ENCODE data around the gene DOLK. TPM values are rescaled to one million over a fixed set of nuclear protein-coding genes. Genes with fewer than 3 reads are reported as not detected.

Gene DOLK
- total RNA-seq, 1 donor from 2014 or later = 18.3 TPM

DNA sequence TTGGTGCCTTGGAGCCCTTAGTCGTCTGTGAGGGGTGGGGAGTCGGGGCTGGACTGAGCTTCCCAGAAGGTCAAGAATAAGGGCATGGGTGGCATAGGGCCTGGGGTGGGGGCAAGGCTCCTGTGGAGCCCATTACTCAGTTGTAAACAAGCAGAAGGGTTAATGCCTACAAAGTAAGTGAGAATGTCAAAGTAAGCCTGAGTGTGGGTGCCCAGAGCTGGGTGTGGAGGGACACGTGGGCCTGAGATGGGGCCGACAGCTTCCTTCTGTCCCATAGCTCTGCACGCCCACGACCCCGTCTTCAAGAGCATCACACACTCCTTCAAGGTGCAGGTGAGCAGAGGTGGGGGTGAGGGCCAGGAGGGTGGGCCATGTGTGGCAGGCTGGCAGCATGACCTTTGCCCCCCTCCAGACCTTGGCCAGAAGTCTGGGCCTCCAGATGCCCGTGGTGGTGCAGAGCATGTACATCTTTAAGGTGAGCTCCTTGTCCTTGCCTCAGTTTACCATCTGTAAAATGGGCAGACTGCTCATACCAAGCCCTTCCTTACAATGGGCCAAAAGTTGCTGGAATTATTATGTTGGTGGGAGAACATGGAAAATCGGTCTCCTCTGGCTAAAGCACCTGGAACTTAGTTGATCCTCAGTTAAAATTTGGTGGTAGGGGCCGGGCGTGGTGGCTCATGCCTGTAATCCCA, 11.1 kb downstream of the DOLK start:
- FAIRE-seq = no peak

DNA sequence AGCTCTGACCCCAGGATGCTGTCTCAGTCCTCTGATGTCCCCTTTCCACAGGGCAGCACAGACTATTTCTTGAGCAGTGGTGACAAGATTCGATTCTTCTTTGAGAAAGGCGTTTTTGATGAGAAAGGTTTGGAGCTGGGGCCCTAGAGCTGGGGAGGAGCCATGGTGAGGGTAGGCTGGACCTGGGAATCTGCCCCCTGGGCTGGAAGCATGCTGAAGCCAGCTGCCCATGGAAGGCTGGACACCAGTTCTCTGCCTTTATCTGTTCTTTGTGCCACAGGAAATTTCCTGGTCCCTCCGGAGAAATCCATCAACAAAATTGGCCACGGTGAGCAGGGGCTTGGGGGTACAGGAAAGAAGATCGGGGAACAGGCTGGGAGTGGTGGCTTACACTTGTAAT, 13.7 kb downstream of the DOLK start:
- no peak for FAIRE-seq
- DNase-seq (ENCODE audit: low spot score in 2 of 2) = no peak

More for the DNA sequence above, 11.1 kb downstream of the DOLK start:
- DNase-seq (ENCODE audit: low spot score in 2 of 2) = no peak

GRCh38 chr9:128929560-128929959, 17.8 kb downstream of the DOLK start:
- FAIRE-seq = no peak
- DNase-seq (ENCODE audit: low spot score in 2 of 2) = no peak

DNA sequence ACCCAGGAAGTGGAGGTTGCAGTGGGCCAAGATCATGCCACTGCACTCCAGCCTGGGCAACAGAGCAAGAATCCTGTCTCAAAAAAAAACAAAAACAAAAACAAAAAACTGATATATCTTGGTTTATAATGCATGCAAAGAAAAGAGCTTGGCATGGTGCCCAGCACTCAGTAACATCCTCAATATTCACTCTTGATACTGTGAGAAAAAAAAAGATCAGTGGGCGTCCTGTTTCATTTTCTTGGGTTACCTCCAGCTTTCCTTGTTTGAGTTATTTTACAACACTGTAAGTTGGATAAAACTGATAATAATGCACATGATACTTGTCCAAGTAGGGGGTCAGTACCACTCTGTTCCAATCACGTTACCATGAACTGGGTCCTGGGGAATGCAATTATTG, 18.8 kb downstream of the DOLK start:
- DNase-seq (ENCODE audit: low spot score in 2 of 2) (no peak), FAIRE-seq (no peak)

GRCh38 chr9:128927731-128928411, 19.5 kb downstream of the DOLK start:
- peak; percentile 60 to 68 for DNase-seq (ENCODE audit: low spot score in 2 of 2)
- no peak for FAIRE-seq

- DNase-seq (ENCODE audit: low spot score in 2 of 2) (no peak), FAIRE-seq (no peak)
These were observed 23.9 kb downstream of the DOLK start for GRCh38 chr9:128923493-128923883.

- no peak for FAIRE-seq
- DNase-seq (ENCODE audit: low spot score in 2 of 2) = no peak
These were observed 25.3 kb downstream of the DOLK start for GRCh38 chr9:128921881-128922763.

DNA sequence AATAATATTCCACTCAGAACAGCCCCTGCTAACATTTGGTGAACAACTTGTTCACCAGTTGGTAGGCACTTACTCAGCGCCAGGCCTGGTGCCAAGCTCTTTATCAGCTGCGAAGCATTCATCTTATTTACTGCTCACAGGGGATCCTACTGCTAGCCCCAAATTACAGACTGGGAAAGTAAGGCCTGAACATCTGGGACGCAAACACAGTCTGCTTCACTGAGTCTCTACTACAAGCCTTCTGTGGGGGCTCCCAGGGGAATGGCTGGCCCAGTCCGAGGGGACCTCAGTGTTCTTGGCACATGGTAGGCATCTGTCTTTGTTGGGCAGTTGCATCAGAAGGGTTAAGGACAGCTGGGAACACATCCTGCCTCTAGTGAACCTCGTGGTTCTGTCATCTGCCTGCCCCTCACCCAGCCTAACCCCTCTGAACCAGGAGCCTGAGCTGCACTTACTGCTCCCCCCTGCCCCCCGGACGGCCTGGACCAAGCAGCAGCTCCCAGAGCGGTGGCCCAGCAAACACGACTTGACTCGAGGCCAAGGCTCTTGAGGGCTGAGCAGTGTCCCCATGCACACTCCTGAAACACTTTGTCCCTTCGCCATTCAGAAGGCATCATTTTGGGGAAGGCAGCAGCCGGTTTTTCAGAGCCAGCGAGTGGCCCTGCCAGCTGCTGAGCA, 26.9 kb downstream of the DOLK start, which contains the start of gene PHYHD1:
Gene PHYHD1 (plus strand): TSS at position 602 of the 678 bp plus-strand sequence. CDS start 1,342 bp downstream, outside the sequence.
- FAIRE-seq (no peak), DNase-seq (ENCODE audit: low spot score in 2 of 2) (peak; percentile 58 to 64)

- no peak for DNase-seq (ENCODE audit: low spot score in 2 of 2)
- FAIRE-seq = no peak
These were observed 27.9 kb downstream of the DOLK start for GRCh38 chr9:128919402-128920089.

GRCh38 chr9:128918921-128919320, 28.5 kb downstream of the DOLK start:
- no peak for FAIRE-seq

DNA sequence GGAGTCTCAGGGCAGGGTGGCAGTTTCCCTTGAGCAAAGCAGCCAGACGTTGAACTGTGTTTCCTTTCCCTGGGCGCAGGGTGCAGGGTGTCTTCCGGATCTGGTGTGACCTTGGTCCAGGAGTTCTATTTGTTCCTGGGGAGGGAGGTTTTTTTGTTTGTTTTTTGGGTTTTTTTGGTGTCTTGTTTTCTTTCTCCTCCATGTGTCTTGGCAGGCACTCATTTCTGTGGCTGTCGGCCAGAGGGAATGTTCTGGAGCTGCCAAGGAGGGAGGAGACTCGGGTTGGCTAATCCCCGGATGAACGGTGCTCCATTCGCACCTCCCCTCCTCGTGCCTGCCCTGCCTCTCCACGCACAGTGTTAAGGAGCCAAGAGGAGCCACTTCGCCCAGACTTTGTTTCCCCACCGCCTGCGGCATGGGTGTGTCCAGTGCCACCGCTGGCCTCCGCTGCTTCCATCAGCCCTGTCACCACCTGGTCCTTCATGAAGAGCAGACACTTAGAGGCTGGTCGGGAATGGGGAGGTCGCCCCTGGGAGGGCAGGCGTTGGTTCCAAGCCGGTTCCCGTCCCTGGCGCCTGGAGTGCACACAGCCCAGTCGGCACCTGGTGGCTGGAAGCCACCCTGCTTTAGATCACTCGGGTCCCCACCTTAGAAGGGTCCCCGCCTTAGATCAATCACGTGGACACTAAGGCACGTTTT, 30.1 kb downstream of the DOLK start:
- DNase-seq (ENCODE audit: low spot score in 2 of 2) = peak; percentile 60 to 75
- no peak for FAIRE-seq

More at GRCh38 chr9:128918921-128919320, 28.5 kb downstream of the DOLK start:
- DNase-seq (ENCODE audit: low spot score in 2 of 2) = no peak

GRCh38 chr9:128916745-128917144, 30.7 kb downstream of the DOLK start:
- DNase-seq (ENCODE audit: low spot score in 2 of 2) = no peak
- no peak for FAIRE-seq

- DNase-seq (ENCODE audit: low spot score in 2 of 2) = no peak
- FAIRE-seq = no peak
These were observed 31.2 kb downstream of the DOLK start for GRCh38 chr9:128916204-128916603.

- no peak for DNase-seq (ENCODE audit: low spot score in 2 of 2)
- no peak for FAIRE-seq
These were observed 33.2 kb downstream of the DOLK start for GRCh38 chr9:128913995-128914772.

DNA sequence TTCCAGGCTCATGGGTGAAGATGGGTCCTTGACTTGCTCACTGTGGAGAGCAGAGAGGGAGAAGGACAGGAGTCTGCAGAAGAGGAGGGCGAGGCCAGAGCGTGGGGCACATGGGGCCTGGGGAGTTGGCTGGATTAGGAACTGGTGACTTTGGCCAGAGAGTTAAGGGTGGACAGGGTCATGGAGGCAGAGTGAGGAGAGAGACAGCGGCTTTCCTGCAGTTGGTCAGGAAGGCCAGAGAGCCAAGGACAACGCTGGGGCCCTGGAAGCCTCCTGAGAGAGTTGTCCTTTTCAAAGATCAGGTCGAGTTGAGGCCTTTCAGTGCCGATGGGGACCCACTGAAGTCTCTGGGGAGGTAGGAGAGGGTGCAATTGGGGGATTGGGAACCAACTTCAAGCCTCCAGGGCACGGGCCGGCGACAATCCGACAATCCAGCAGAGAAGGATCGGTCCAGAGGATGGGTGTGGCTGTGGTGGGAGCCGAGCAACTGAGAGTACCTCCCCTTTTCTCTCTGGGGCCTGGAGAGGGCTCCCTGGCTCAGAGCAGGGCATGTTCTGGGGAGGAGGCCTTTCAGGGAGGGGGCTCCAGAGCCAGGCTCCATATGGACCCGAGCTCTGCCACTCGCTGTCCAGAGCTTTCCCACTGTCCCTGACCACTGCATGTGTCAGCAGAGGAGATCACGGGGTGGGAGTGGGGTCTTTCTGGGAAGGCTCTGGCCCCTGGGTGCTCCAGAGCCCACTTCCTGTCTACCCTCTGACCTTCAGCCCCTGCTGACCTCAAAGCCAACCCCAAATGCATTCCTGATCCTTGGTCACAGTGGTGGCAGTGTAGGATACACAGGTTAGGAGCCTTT, 34.1 kb downstream of the DOLK start:
- no peak for FAIRE-seq
- no peak for DNase-seq (ENCODE audit: low spot score in 2 of 2)

GRCh38 chr9:128912270-128912853, 35.0 kb downstream of the DOLK start:
- DNase-seq (ENCODE audit: low spot score in 2 of 2) (no peak), FAIRE-seq (no peak)

GRCh38 chr9:128911529-128912035, 35.8 kb downstream of the DOLK start:
- no peak for DNase-seq (ENCODE audit: low spot score in 2 of 2)
- no peak for FAIRE-seq
